GM10847 (cell line): ENCODE measurements around the gene KRT33A.
"Not testable (repeated sequence)": the region's sequence is repeated elsewhere in the genome, so short reads cannot be mapped to it uniquely, and the experiment has no call there.

Source experiments
- POLR2A ChIP-seq: IDR thresholded peaks from 2 replicates; pipeline ENCODE4 v1.6.1; 2011; ENCODE audit not compliant: insufficient read length; ENCODE audit errors: extremely low read depth

The KRT33A gene

GRCh38 chr17:41350381-41350878 is at the start of gene KRT33A:
Gene KRT33A (minus strand): TSS chr17:41350828. CDS start chr17:41350767, 61 bp downstream.
- TF ChIP-seq POLR2A = not testable (repeated sequence)

- TF ChIP-seq POLR2A = no peak
Observed at GRCh38 chr17:41396996-41397660, 46.5 kb upstream of the KRT33A start, which contains the start of gene KRT31. Gene KRT31 (minus strand): TSS chr17:41397608. CDS start chr17:41397539, 69 bp downstream.

GRCh38 chr17:41396340-41396739 is 45.7 kb upstream of the KRT33A start:
- TF ChIP-seq POLR2A = no peak

GRCh38 chr17:41395611-41396010 is 45.0 kb upstream of the KRT33A start:
- TF ChIP-seq POLR2A = no peak

GRCh38 chr17:41394254-41394996 is 43.8 kb upstream of the KRT33A start:
- no peak for TF ChIP-seq POLR2A

GRCh38 chr17:41393826-41394225 is 43.2 kb upstream of the KRT33A start:
- no peak for TF ChIP-seq POLR2A

GRCh38 chr17:41393294-41393693 is 42.7 kb upstream of the KRT33A start:
- no peak for TF ChIP-seq POLR2A

GRCh38 chr17:41392278-41392677 is 41.6 kb upstream of the KRT33A start:
- TF ChIP-seq POLR2A = no peak

- TF ChIP-seq POLR2A = no peak
Observed at GRCh38 chr17:41391535-41391934, 40.9 kb upstream of the KRT33A start.

- no peak for TF ChIP-seq POLR2A
Observed at GRCh38 chr17:41390411-41390938, 39.8 kb upstream of the KRT33A start.

- no peak for TF ChIP-seq POLR2A
Observed at GRCh38 chr17:41387670-41388069, 37.0 kb upstream of the KRT33A start.

- no peak for TF ChIP-seq POLR2A
Observed at GRCh38 chr17:41386227-41386626, 35.6 kb upstream of the KRT33A start.

- no peak for TF ChIP-seq POLR2A
Observed at GRCh38 chr17:41383690-41384089, 33.1 kb upstream of the KRT33A start.

- no peak for TF ChIP-seq POLR2A
Observed at GRCh38 chr17:41382394-41382793, 31.8 kb upstream of the KRT33A start.

GRCh38 chr17:41381943-41382342 is 31.3 kb upstream of the KRT33A start, which contains the start of gene KRT34:
Gene KRT34 (minus strand): TSS chr17:41382306. CDS start chr17:41382246, 60 bp downstream.
- TF ChIP-seq POLR2A = not testable (repeated sequence)

GRCh38 chr17:41377546-41377945 is 26.9 kb upstream of the KRT33A start:
- no peak for TF ChIP-seq POLR2A

GRCh38 chr17:41369713-41370112 is 19.1 kb upstream of the KRT33A start, which contains the start of gene KRT33B:
Gene KRT33B (minus strand): TSS chr17:41369813. CDS start chr17:41369750, 63 bp downstream.
- TF ChIP-seq POLR2A = no peak
